Stimulated activated CD4-positive, alpha-beta T cell treated with anti-CD3 and anti-CD28 coated beads, Interleukin-1b, Interleukin-23, amount 100 ng/mL, for 24 hours (primary cell): ENCODE results near the gene CHST9.
"Not testable (repeated sequence)": the region's sequence is repeated elsewhere in the genome, so short reads cannot be mapped to it uniquely, and the experiment has no call there.

Experiments used
- DNase-seq, 4 experiments: peaks; one replicate each; pipeline ENCODE4 v3.0.0-alpha.2; 2020; ENCODE audit warnings: low read depth in 4 of 4, low spot score in 1 of 4

CHST9 gene

GRCh38 chr18:26940744-26941398 lies 244.2 kb downstream of the CHST9 start:
- no peak for DNase-seq

GRCh38 chr18:26931659-26932058 lies 253.4 kb downstream of the CHST9 start:
- no peak for DNase-seq

- DNase-seq = no peak
Observed at GRCh38 chr18:26930630-26931029, 254.5 kb downstream of the CHST9 start.

- DNase-seq = no peak
Observed at GRCh38 chr18:26928670-26929313, 256.3 kb downstream of the CHST9 start.

GRCh38 chr18:26927822-26928221 lies 257.3 kb downstream of the CHST9 start:
- not testable (repeated sequence) for DNase-seq

GRCh38 chr18:26926066-26926675 lies 258.9 kb downstream of the CHST9 start:
- no peak for DNase-seq

- no peak for DNase-seq
Observed at GRCh38 chr18:26925313-26925712, 259.8 kb downstream of the CHST9 start.

- no peak for DNase-seq
Observed at GRCh38 chr18:26922313-26922712, 262.8 kb downstream of the CHST9 start.

GRCh38 chr18:26920644-26921043 lies 264.5 kb downstream of the CHST9 start:
- no peak for DNase-seq

GRCh38 chr18:26919627-26920026 lies 265.5 kb downstream of the CHST9 start:
- no peak for DNase-seq

GRCh38 chr18:26919201-26919600 lies 265.9 kb downstream of the CHST9 start:
- no peak for DNase-seq

- no peak for DNase-seq
Observed at GRCh38 chr18:26911840-26912239, 273.3 kb downstream of the CHST9 start.

- no peak for DNase-seq
Observed at GRCh38 chr18:26909599-26910290, 275.4 kb downstream of the CHST9 start.

GRCh38 chr18:26908906-26909305 lies 276.2 kb downstream of the CHST9 start:
- DNase-seq = no peak

GRCh38 chr18:26902291-26902690 lies 282.8 kb downstream of the CHST9 start:
- DNase-seq = no peak

GRCh38 chr18:26901020-26901419 lies 284.1 kb downstream of the CHST9 start:
- no peak for DNase-seq

- no peak for DNase-seq
Observed at GRCh38 chr18:26894426-26894825, 290.7 kb downstream of the CHST9 start.

- no peak for DNase-seq
Observed at GRCh38 chr18:26893996-26894395, 291.1 kb downstream of the CHST9 start.

- no peak for DNase-seq
Observed at GRCh38 chr18:26888259-26888658, 296.8 kb downstream of the CHST9 start.

GRCh38 chr18:26875040-26875654 lies 310.0 kb downstream of the CHST9 start:
- no peak for DNase-seq

GRCh38 chr18:26874283-26874682 lies 310.8 kb downstream of the CHST9 start:
- DNase-seq = no peak

- DNase-seq = no peak
Observed at GRCh38 chr18:26869640-26870039, 315.5 kb downstream of the CHST9 start.
